ENCODE measurements around the gene SGCE. TPM values are rescaled to one million over a fixed set of nuclear protein-coding genes. Genes with fewer than 3 reads are reported as not detected.

SGCE gene
- total and polyA plus RNA-seq, 4 donors: 9.3 to 70.6 (median 44.2) TPM

GRCh38 chr7:94650147-94651051 lies 5.5 kb downstream of the SGCE start:
- no peak overlapping the region for H3K4me3 ChIP-seq (ENCODE audit: low read depth in 1 of 3, low read length in 3 of 3)
- WGBS: 58% methylated on average over 4 of the region's 4 CpGs

More at GRCh38 chr7:94650147-94651051, 5.5 kb downstream of the SGCE start:
- H3K27me3 ChIP-seq (ENCODE audit: control insufficient read depth in 4 of 4, insufficient read depth in 4 of 4, low read length in 3 of 4): peaks cover 0 to 21% (median 3%) of the 10 kb centered on the region in 4 donors
- no peak overlapping the region for H3K9ac ChIP-seq (ENCODE audit: low read depth in 1 of 2, low read length in 2 of 2)
- peaks cover 0 to 11% (median 5%) of the 10 kb centered on the region in 4 donors for H3K4me1 ChIP-seq (ENCODE audit: control insufficient read depth in 4 of 4, insufficient read depth in 4 of 4, low read length in 3 of 4)
- peaks cover 0 to 3% (median 0%) of the 10 kb centered on the region in 4 donors for H3K9me3 ChIP-seq (ENCODE audit: control insufficient read depth in 4 of 4, low read length in 3 of 4)
- H3K27ac ChIP-seq (ENCODE audit: low read depth in 1 of 2, low read length in 2 of 2): no peak overlapping the region
- H3K36me3 ChIP-seq (ENCODE audit: control insufficient read depth in 4 of 4, insufficient read depth in 3 of 4, low read depth in 1 of 4, low read length in 3 of 4): no peaks in the 10 kb centered on the region
- no peak for DNase-seq (ENCODE audit: low spot score)
- TF ChIP-seq GABPA (IDR thresholded peaks at IDR 0.05 in 1 of 2, conservative IDR thresholded peaks at IDR 0.05 in 1 of 2): no peak
- TF ChIP-seq YY1 (IDR thresholded peaks at IDR 0.05): no peak
- TF ChIP-seq RAD21 (IDR thresholded peaks at IDR 0.05): peak in 1 of 2 donors; percentile 12
- TF ChIP-seq REST (IDR thresholded peaks at IDR 0.05): no peak
- TF ChIP-seq ATF3 (IDR thresholded peaks at IDR 0.05): no peak
- TF ChIP-seq HNF4A (conservative IDR thresholded peaks at IDR 0.05): peak; percentile 4 to 60
- TF ChIP-seq NR2F2 (IDR thresholded peaks at IDR 0.05): no peak
- no peak for TF ChIP-seq FOXA2 (IDR thresholded peaks at IDR 0.05)
- TF ChIP-seq ZBTB33 (IDR thresholded peaks at IDR 0.05): no peak
- no peak for TF ChIP-seq FOXA1 (IDR thresholded peaks at IDR 0.05)
- no peak for TF ChIP-seq CTCF (IDR thresholded peaks at IDR 0.05; ENCODE audit: low read depth, low read length, missing input control)
- no peak for TF ChIP-seq MAX (IDR thresholded peaks at IDR 0.05)
- no peak for TF ChIP-seq JUND (IDR thresholded peaks at IDR 0.05)
- TF ChIP-seq RXRA (IDR thresholded peaks at IDR 0.05): peak in 1 of 2 donors; percentile 31
- TF ChIP-seq SP1 (IDR thresholded peaks at IDR 0.05): peak; percentile 51
- no peak for TF ChIP-seq TAF1 (conservative IDR thresholded peaks at IDR 0.05)
- TF ChIP-seq HNF4G (IDR thresholded peaks at IDR 0.05): no peak
- no peak for TF ChIP-seq EGR1 (IDR thresholded peaks at IDR 0.05; ENCODE audit: low read depth in 2 of 2)
